K562 (cell line): ENCODE results near the gene MPIG6B. TPM values are rescaled to one million over a fixed set of nuclear protein-coding genes. Genes with fewer than 3 reads are reported as not detected.

ENCODE experiments used
- ATF1 ChIP-seq, 2 experiments: fragments of 450-650 bp in 1 of 2; IDR thresholded peaks; 2 replicates each; pipeline ENCODE4 v1.6.1; 2016; ENCODE audit warnings: missing compliant biosample characterization in 1 of 2, missing genetic modification characterization in 1 of 2
- BCOR ChIP-seq: fragments of 450-650 bp; IDR thresholded peaks from 2 replicates; pipeline ENCODE4 v1.6.1; 2016
- CBX2 ChIP-seq: fragments of 200-600 bp; sonication (generic); IDR thresholded peaks from one replicate; pipeline ENCODE4 v1.6.1; 2012; ENCODE audit warnings: mild to moderate bottlenecking, low read length, inconsistent platforms; ENCODE audit not compliant: insufficient read depth, poor library complexity, severe bottlenecking
- CHD1 ChIP-seq: fragments of 200-600 bp; sonication (generic); IDR thresholded peaks from one replicate; pipeline ENCODE4 v1.6.1; 2012; ENCODE audit warnings: mild to moderate bottlenecking, moderate library complexity, low read length, inconsistent platforms
- CLOCK ChIP-seq: fragments of 250-450 bp; sonication (Bioruptor Pico); IDR thresholded peaks from 2 replicates; pipeline ENCODE4 v1.4.0; 2020; ENCODE audit warnings: mild to moderate bottlenecking, moderate library complexity, borderline replicate concordance
- E2F5 ChIP-seq: sonication (generic); formaldehyde crosslinking; IDR thresholded peaks from 2 replicates; pipeline ENCODE4 v1.8.0; 2022; ENCODE audit warnings: mild to moderate bottlenecking, missing genetic modification reagents
- ETV1 ChIP-seq: fragments of 450-650 bp; conservative IDR thresholded peaks from 2 replicates; pipeline ENCODE4 v1.6.1; 2016; ENCODE audit warnings: missing genetic modification characterization, control low read depth, low read depth, missing compliant biosample characterization
- FOXO4 ChIP-seq: fragments of 450-650 bp; formaldehyde crosslinking; IDR thresholded peaks from 2 replicates; pipeline ENCODE4 v1.4.0; 2020; ENCODE audit warnings: mild to moderate bottlenecking, moderate library complexity
- GABPB2 ChIP-seq: fragments of 250-450 bp; sonication (Bioruptor Pico); conservative IDR thresholded peaks from 2 replicates; pipeline ENCODE4 v1.5.1; 2021; ENCODE audit warnings: mild to moderate bottlenecking
- KLF6 ChIP-seq: fragments of 250-450 bp; sonication (Bioruptor Pico); IDR thresholded peaks from 2 replicates; pipeline ENCODE4 v1.4.0; 2020; ENCODE audit warnings: mild to moderate bottlenecking, moderate library complexity, borderline replicate concordance
- PHB ChIP-seq: fragments of 250-450 bp; sonication (Bioruptor Pico); IDR thresholded peaks from 2 replicates; pipeline ENCODE4 v1.5.0; 2021
- RUNX1 ChIP-seq: sonication (generic); IDR thresholded peaks from 2 replicates; pipeline ENCODE4 v1.6.1; 2016; ENCODE audit warnings: antibody characterized with exemption, low read depth
- TBL1XR1 ChIP-seq, 2 experiments: IDR thresholded peaks; 2 replicates each; pipeline ENCODE4 v1.6.1; 2012; ENCODE audit warnings: improper control_type of control experiment in 2 of 2, low read length in 2 of 2, mild to moderate bottlenecking in 1 of 2
- TFAM ChIP-seq: fragments of 250-450 bp; sonication (Bioruptor Pico); conservative IDR thresholded peaks from 2 replicates; pipeline ENCODE4 v1.5.0; 2021; ENCODE audit warnings: mild to moderate bottlenecking, moderate library complexity
- THAP12 ChIP-seq: fragments of 250-450 bp; sonication (Bioruptor Pico); IDR thresholded peaks from 2 replicates; pipeline ENCODE4 v1.9.0; 2021; ENCODE audit warnings: mild to moderate bottlenecking, inconsistent platforms
- ZNF174 ChIP-seq: fragments of 250-450 bp; sonication (Bioruptor Pico); IDR thresholded peaks from 2 replicates; pipeline ENCODE4 v1.4.0; 2020; ENCODE audit warnings: mild to moderate bottlenecking
- ZNF512 ChIP-seq: IDR thresholded peaks from 2 replicates; pipeline ENCODE4 v1.6.1; 2016; ENCODE audit warnings: missing genetic modification characterization, missing compliant biosample characterization
- polyA plus RNA-seq, 8 experiments: library from polyadenylated mRNA; depleted of rRNA in 4 of 8; stranded (reverse) in 5 of 8; unstranded in 3 of 8; fragments of >200 nt; fragmentation: Nextera tagmentation in 2 of 8; fragmentation: Illumina TruSeq in 1 of 8; extraction: Ambion mirVana in 2 of 8; extraction: Trizol in 1 of 8; gene quantifications; 2 replicates each; pipeline versions ENCODE4 v1.2.1 to v1.2.3, GENCODE V29; 2011 to 2014; ENCODE audit warnings: inconsistent platforms in 1 of 8, missing spikeins in 1 of 8
- total RNA-seq, 7 experiments: library from RNA; depleted of rRNA in 6 of 7; stranded (reverse); fragments of >200 nt in 6 of 7; fragmentation: Illumina TruSeq in 2 of 7; extraction: Trizol in 2 of 7; gene quantifications; 2 replicates each; pipeline versions ENCODE4 v1.2.1 to v1.2.3, GENCODE V29; 2011 to 2021; ENCODE audit warnings: low replicate concordance in 1 of 7

The MPIG6B gene
- total and polyA plus RNA-seq, 9 of the 15 experiments (the other 6 are each of a cell fraction or from before 2014, with no cell fraction given): 0.11 to 1.2 (median 0.28) TPM; not detected in 1

- TF ChIP-seq GABPB2 (CRISPR knock-in tag) (peak; percentile 41; the same call in 1 of the 2 replicates), TFAM (CRISPR knock-in tag) (no peak), RUNX1 (no peak), THAP12 (CRISPR knock-in tag) (peak; percentile 87; the same call in 1 of the 2 replicates), PHB (CRISPR knock-in tag) (no peak), FOXO4 (CRISPR knock-in tag) (peak; percentile 80; the same call in 1 of the 2 replicates), CHD1 (peak; percentile 96), ETV1 (tag) (no peak), ATF1 (CRISPR knock-in tag; IDR thresholded peaks at IDR 0.05) (no peak), ATF1 (tag; IDR thresholded peaks at IDR 0.05) (peak; percentile 94), CLOCK (peak; percentile 72; the same call in 1 of the 2 replicates), TBL1XR1 (IDR thresholded peaks at IDR 0.05; ENCODE audit: low read length in 2 of 2) (peak; percentile 38 to 80; a peak in 3 of 4 replicates), CBX2 (no peak), BCOR (peak; percentile 48; the same call in 1 of the 2 replicates), KLF6 (CRISPR knock-in tag) (peak; percentile 86), E2F5 (CRISPR knock-in tag) (peak; percentile 98), ZNF174 (0 out of 2 replicates have a peak, but pooled peaks have one; percentile 0), ZNF512 (no peak)
These were observed 16.6 kb downstream of the MPIG6B start, which contains the start of gene MSH5 (continued) for GRCh38 chr6:31739639-31740396.
